GM12873 (cell line): ENCODE results near the gene POLR2J2.
A peak's percentile ranks its signal among the peaks of the same experiment; 100 is the strongest.
"Not testable (repeated sequence)": the region's sequence is repeated elsewhere in the genome, so short reads cannot be mapped to it uniquely, and the experiment has no call there.

ENCODE experiments used
- TF ChIP-seq, protein P1 (sequence below): IDR thresholded peaks from 2 replicates; pipeline ENCODE4 v1.5.1; 2012; ENCODE audit warnings: low read depth, mild to moderate bottlenecking, moderate library complexity, low read length, control low read depth; ENCODE audit not compliant: insufficient read depth; ENCODE audit errors: missing control alignments

POLR2J2 gene

DNA sequence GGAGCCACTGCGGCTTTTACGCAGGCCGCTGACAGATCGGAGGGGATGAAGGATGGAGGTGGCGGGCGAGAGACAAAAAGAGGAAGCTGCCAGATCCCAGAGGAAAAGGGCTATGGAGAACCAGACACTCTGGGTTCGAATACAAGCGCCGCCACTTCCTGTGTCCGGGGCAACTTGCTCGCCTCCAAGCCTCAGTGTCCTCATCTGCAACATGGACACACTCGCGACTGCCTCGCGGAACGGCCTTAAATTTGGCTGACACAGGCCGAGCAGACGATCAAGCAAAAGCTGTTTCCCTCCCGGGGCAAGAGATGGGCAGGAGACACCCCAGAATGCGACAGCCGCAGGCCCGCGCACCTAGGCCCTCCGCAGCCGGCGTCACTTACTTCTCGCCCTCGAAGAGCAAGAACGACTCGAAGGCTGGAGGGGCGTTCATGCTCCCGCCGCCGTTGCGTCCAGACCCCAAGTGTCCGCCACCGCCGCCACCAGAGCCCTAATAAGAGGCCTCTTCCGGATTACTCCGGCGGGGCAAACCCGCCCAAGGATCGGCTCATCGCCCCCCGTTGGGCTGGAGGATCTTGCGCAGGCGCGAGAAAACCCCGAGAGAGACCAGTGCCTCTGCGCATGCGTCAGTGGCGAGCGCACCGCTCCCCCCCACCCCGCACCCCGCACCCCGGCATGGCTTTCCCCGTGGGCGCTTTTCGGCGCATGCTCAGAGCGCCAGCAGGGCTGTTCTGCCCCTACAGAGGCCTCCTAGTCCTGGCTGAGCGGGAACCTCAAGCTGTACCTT is at the start of gene POLR2J2:
Gene POLR2J2, minus strand, starts transcription at position 498 of the 790 bp plus-strand sequence. Its CDS starts 62 bp downstream, at position 436.
- TF ChIP-seq, protein P1, sequence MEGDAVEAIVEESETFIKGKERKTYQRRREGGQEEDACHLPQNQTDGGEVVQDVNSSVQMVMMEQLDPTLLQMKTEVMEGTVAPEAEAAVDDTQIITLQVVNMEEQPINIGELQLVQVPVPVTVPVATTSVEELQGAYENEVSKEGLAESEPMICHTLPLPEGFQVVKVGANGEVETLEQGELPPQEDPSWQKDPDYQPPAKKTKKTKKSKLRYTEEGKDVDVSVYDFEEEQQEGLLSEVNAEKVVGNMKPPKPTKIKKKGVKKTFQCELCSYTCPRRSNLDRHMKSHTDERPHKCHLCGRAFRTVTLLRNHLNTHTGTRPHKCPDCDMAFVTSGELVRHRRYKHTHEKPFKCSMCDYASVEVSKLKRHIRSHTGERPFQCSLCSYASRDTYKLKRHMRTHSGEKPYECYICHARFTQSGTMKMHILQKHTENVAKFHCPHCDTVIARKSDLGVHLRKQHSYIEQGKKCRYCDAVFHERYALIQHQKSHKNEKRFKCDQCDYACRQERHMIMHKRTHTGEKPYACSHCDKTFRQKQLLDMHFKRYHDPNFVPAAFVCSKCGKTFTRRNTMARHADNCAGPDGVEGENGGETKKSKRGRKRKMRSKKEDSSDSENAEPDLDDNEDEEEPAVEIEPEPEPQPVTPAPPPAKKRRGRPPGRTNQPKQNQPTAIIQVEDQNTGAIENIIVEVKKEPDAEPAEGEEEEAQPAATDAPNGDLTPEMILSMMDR: peak; percentile 13

DNA sequence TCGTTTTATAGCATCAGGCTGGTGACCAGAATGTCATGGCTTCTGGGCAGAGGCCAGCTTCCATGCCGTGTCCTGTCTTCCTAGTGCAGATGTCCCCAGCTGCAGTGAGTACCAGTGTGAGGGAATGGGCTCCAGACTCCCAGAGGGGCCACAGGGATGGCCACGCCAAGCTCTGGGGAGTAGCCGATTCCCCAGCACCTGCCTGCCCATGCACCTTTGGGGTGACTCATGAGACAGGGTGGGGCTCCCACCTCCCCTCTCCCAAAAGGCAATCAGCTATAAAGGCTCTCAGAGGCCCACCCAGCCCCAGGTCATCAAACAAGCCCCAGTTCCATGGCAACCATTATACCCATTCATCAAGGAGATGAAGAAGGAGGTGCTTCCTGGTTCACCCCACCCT is 21.5 kb downstream of the POLR2J2 start, which contains the start of gene SPDYE2B:
Gene SPDYE2B, plus strand, starts transcription at position 396 of the 400 bp plus-strand sequence. CDS start 2,030 bp downstream, outside the sequence.
- TF ChIP-seq, protein P1: not testable (repeated sequence)

DNA sequence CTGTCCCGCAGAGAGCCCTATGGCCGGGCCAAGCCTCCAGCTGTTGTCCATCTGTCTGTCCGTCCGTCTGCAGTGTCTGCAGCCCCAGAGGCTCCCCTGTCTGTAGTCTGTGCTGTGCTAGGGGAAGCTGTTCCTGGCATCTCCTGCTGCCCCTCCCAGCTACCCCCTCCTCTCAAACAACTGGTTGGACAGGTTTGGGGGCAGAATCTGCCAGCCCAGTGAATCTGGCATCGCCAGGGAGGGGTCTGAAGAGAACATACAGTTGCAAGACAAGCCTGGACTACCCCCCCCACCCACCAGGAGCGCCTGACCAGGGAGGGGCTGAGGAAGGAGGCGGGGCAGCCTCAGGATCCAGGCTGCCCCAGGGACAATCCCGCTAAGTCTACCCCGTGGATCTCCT is 28.8 kb downstream of the POLR2J2 start, which contains the start of gene UPK3BL1:
Gene UPK3BL1, minus strand, starts transcription at position 101 of the 400 bp plus-strand sequence. Its CDS starts 50 bp downstream, at position 51.
- TF ChIP-seq, protein P1: not testable (repeated sequence)

DNA sequence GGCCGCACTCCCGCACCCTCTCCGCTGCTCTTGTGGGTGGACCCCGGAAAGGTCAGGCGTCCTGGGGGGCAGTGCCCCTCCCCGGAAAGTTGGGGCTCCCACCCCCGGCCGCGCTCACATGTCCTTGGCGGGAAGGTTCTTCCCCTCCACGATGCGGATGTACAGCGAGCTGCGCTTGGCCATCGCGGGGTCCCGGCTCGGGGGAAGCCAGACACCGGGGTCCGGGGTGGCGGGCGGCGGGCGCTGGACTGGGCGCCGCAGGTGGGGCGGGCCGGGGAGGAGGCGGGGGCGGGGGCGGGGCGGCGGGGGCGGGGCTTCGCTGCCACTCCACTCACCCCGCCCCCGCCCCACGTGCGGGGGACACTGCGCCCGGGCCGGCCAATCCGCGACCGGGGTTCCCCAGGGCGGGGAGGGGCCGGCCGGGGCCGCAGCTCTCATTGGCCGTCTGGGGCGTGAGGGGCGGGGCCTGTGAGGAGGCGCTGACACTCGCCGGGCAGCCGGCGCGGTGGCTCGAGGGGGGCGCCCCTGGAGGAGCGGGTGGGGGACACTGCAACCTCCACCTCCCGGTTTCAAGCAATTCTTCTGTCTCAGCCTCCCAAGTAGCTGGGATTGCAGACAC is 54.8 kb downstream of the POLR2J2 start, which contains the start of gene RASA4:
Gene RASA4, minus strand, starts transcription at position 250 of the 619 bp plus-strand sequence. Its CDS starts 67 bp downstream, at position 183.
- TF ChIP-seq, protein P1: not testable (repeated sequence)
